HEK293 (cell line): ENCODE measurements around the gene MGAT4B.

Experiments used
- CTCF ChIA-PET: fragments of 350-600 bp; formaldehyde crosslinking; extraction: SDS; loops from one replicate; lab custom pipeline; 2021; ENCODE audit warnings: antibody characterized with exemption; lab: Yijun Ruan, JAX
- POLR2A ChIA-PET: fragments of 300-600 bp; formaldehyde crosslinking; extraction: SDS; loops from one replicate; lab custom pipeline; 2020; ENCODE audit warnings: antibody characterized with exemption, inconsistent platforms; lab: Yijun Ruan, JAX
- H3K27ac ChIP-seq: fragments of 200-500 bp; sonication (Bioruptor generic); 2 replicates; pipeline ENCODE4 v1.5.1; 2014; ENCODE audit warnings: low read depth, low read length, control low read depth, inconsistent platforms; ENCODE audit errors: extremely low read depth
- H3K36me3 ChIP-seq, 2 experiments: fragments of 200-500 bp in 1 of 2; sonication (Bioruptor generic) in 1 of 2; 1 replicate in 1 of 2; 2 replicates in 1 of 2; pipeline ENCODE4 v1.5.1; 2014 to 2017; ENCODE audit warnings: inconsistent platforms in 2 of 2, low read length in 2 of 2; ENCODE audit not compliant: control insufficient read depth in 2 of 2, insufficient read depth in 1 of 2
- H3K4me1 ChIP-seq: fragments of 200-500 bp; sonication (Bioruptor generic); 2 replicates; pipeline ENCODE4 v1.5.1; 2014; ENCODE audit warnings: mild to moderate bottlenecking, low read length, inconsistent platforms; ENCODE audit not compliant: control insufficient read depth, insufficient read depth
- H3K4me3 ChIP-seq: 2 replicates; pipeline ENCODE4 v1.5.1; 2011; ENCODE audit warnings: low read depth, mild to moderate bottlenecking, control low read depth, low read length, moderate library complexity
- H3K9me3 ChIP-seq: fragments of 200-500 bp; sonication (Bioruptor generic); 2 replicates; pipeline ENCODE4 v1.5.1; 2014; ENCODE audit warnings: low read depth, low read length, inconsistent platforms; ENCODE audit not compliant: control insufficient read depth, insufficient read depth
- GLI4 ChIP-seq: fragments of 450-650 bp; formaldehyde crosslinking; IDR thresholded peaks from 2 replicates; pipeline ENCODE4 v1.5.1; 2016; ENCODE audit warnings: missing biosample characterization, missing genetic modification characterization
- KLF10 ChIP-seq: fragments of 450-650 bp; IDR thresholded peaks from 2 replicates; pipeline ENCODE4 v1.5.1; 2018; ENCODE audit warnings: missing biosample characterization, mild to moderate bottlenecking, missing genetic modification characterization
- MZF1 ChIP-seq: fragments of 450-650 bp; formaldehyde crosslinking; IDR thresholded peaks from 2 replicates; pipeline ENCODE4 v1.5.1; 2017; ENCODE audit warnings: missing biosample characterization, missing genetic modification characterization, borderline replicate concordance
- REPIN1 ChIP-seq: fragments of 450-650 bp; formaldehyde crosslinking; IDR thresholded peaks from 2 replicates; pipeline ENCODE4 v1.5.1; 2017; ENCODE audit warnings: missing biosample characterization, missing genetic modification characterization, low read depth
- WT1 ChIP-seq: fragments of 450-650 bp; formaldehyde crosslinking; IDR thresholded peaks from 2 replicates; pipeline ENCODE4 v1.5.1; 2016; ENCODE audit warnings: missing biosample characterization, missing genetic modification characterization
- ZBTB21 ChIP-seq: fragments of 450-650 bp; formaldehyde crosslinking; IDR thresholded peaks from 2 replicates; pipeline ENCODE4 v1.5.1; 2017; ENCODE audit warnings: missing biosample characterization, missing genetic modification characterization
- ZBTB48 ChIP-seq: fragments of 450-650 bp; formaldehyde crosslinking; IDR thresholded peaks from 2 replicates; pipeline ENCODE4 v1.5.1; 2016; ENCODE audit warnings: missing biosample characterization, missing genetic modification characterization
- ZNF184 ChIP-seq: fragments of 450-650 bp; IDR thresholded peaks from 2 replicates; pipeline ENCODE4 v1.5.1; 2018; ENCODE audit warnings: missing biosample characterization, mild to moderate bottlenecking, missing genetic modification characterization
- ZNF223 ChIP-seq: fragments of 450-650 bp; formaldehyde crosslinking; IDR thresholded peaks from 2 replicates; pipeline ENCODE4 v1.5.1; 2016; ENCODE audit warnings: missing biosample characterization, missing genetic modification characterization
- ZNF274 ChIP-seq, 2 experiments: fragments of 200-500 bp in 1 of 2; fragments of 450-650 bp in 1 of 2; sonication (Bioruptor generic) in 1 of 2; formaldehyde crosslinking in 1 of 2; IDR thresholded peaks; 2 replicates each; pipeline versions ENCODE4 v1.5.1 to v1.6.1; 2014 to 2016; ENCODE audit warnings: borderline replicate concordance in 1 of 2, inconsistent platforms in 1 of 2, low read length in 1 of 2, missing biosample characterization in 1 of 2, missing genetic modification characterization in 1 of 2
- ZNF311 ChIP-seq: fragments of 450-650 bp; formaldehyde crosslinking; IDR thresholded peaks from 2 replicates; pipeline ENCODE4 v1.5.1; 2017; ENCODE audit warnings: missing biosample characterization, missing genetic modification characterization, borderline replicate concordance
- ZNF335 ChIP-seq: fragments of 450-650 bp; formaldehyde crosslinking; conservative IDR thresholded peaks from 2 replicates; pipeline ENCODE4 v1.5.1; 2016; ENCODE audit warnings: missing biosample characterization, missing genetic modification characterization
- ZNF473 ChIP-seq: fragments of 450-650 bp; formaldehyde crosslinking; IDR thresholded peaks from 2 replicates; pipeline ENCODE4 v1.5.1; 2017; ENCODE audit warnings: missing biosample characterization, missing genetic modification characterization
- ZNF529 ChIP-seq: fragments of 450-650 bp; formaldehyde crosslinking; IDR thresholded peaks from 2 replicates; pipeline ENCODE4 v1.5.1; 2017; ENCODE audit warnings: missing genetic modification characterization, missing biosample characterization; ENCODE audit not compliant: insufficient replicate concordance
- ZNF596 ChIP-seq: fragments of 450-650 bp; IDR thresholded peaks from 2 replicates; pipeline ENCODE4 v1.5.0; 2018; ENCODE audit warnings: missing biosample characterization, mild to moderate bottlenecking, missing genetic modification characterization, moderate library complexity
- ZNF600 ChIP-seq: fragments of 450-650 bp; formaldehyde crosslinking; IDR thresholded peaks from 2 replicates; pipeline ENCODE4 v1.5.1; 2016; ENCODE audit warnings: missing biosample characterization, missing genetic modification characterization
- ZNF629 ChIP-seq: fragments of 450-650 bp; formaldehyde crosslinking; IDR thresholded peaks from 2 replicates; pipeline ENCODE4 v1.5.1; 2017; ENCODE audit warnings: missing biosample characterization, missing genetic modification characterization
- ZNF670 ChIP-seq: fragments of 450-650 bp; formaldehyde crosslinking; IDR thresholded peaks from 2 replicates; pipeline ENCODE4 v1.5.1; 2016; ENCODE audit warnings: missing biosample characterization, missing genetic modification characterization, low read depth
- ZNF677 ChIP-seq: fragments of 450-650 bp; IDR thresholded peaks from 2 replicates; pipeline ENCODE4 v1.5.0; 2018; ENCODE audit warnings: missing biosample characterization, mild to moderate bottlenecking, missing genetic modification characterization, moderate library complexity
- ZNF768 ChIP-seq: fragments of 450-650 bp; formaldehyde crosslinking; IDR thresholded peaks from 2 replicates; pipeline ENCODE4 v1.5.1; 2018; ENCODE audit warnings: missing biosample characterization, mild to moderate bottlenecking, missing genetic modification characterization
- TF ChIP-seq, protein P1 (sequence below): fragments of 450-650 bp; formaldehyde crosslinking; IDR thresholded peaks from 2 replicates; pipeline ENCODE4 v1.5.1; 2016; ENCODE audit warnings: missing biosample characterization, missing genetic modification characterization
- TF ChIP-seq, protein P2 (sequence below): fragments of 450-650 bp; IDR thresholded peaks from 2 replicates; pipeline ENCODE4 v1.5.1; 2018; ENCODE audit warnings: missing biosample characterization, mild to moderate bottlenecking, missing genetic modification characterization
- TF ChIP-seq, protein P3 (sequence below): fragments of 450-650 bp; formaldehyde crosslinking; IDR thresholded peaks from 2 replicates; pipeline ENCODE4 v1.5.1; 2016; ENCODE audit warnings: missing biosample characterization, missing genetic modification characterization, low read depth
- TF ChIP-seq, protein P4 (sequence below): fragments of 450-650 bp; formaldehyde crosslinking; IDR thresholded peaks from 2 replicates; pipeline ENCODE4 v1.5.1; 2016; ENCODE audit warnings: missing biosample characterization, missing genetic modification characterization

MGAT4B gene

DNA sequence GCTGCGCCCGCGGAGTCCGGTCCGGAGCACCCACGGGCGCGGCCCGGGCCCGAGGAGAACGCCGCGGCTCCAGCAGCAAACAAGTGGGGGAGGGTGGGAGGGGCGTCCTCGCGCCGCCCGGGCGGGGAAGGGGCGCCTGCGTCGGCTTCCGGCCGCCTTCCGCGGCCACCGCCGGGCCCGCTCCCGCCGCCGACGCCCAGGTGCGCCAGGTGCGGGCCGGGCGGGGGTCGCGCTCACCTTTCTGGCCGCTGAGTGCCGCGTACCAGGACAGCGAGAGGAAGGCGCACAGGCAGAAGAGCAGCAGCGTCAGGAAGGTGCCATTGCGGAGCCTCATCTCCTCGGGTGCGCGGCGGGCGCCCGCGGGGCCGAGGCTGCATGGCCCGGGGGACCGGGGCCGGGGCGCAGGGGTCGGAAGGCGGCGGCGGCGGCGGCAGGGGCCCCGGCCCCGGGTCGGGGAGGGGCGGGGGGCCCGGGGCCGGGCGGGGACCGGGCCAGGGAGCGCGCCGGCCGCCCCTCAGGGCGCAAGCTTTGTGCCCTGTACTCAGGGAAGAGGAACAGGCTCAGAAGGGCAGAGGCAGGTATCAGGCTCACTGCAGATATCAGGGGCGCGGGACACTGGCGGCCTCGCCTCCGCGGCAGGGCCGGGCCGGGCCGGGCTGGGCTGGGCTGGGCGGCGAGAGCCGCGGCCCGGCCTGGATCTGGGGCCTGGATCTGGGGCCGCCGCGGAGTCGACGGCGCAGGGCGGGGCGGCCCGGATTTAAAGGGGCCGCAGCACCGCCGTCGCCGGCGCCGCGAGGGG, at the start of gene MGAT4B:
MGAT4B (minus strand) TSS at position 617 of the 799 bp plus-strand sequence; CDS start at position 334, 283 bp downstream.
- H3K27ac ChIP-seq: peak within 1 kb of the TSS; percentile 89
- peaks cover 0 to 18% of the 10 kb centered on the region in 2 experiments; a peak in 2 of 3 replicates for H3K36me3 ChIP-seq
- H3K9me3 ChIP-seq: no peaks in the 10 kb centered on the region
- ChIA-PET POLR2A (interaction anchor here (0.5 to 2.1 kb wide), 6 partner anchors 9 to 183 kb away, joined by 3 to 9 read pairs (median 3); partner anchors contain the start of genes HNRNPH1 and SQSTM1), CTCF (interaction anchor here (0.8 kb wide), 1 partner anchor 13 kb away, joined by 3 read pairs; no protein-coding TSS in a partner anchor)
- peak within 1 kb of the TSS; percentile 76 for H3K4me3 ChIP-seq
- peaks cover 22% of the 10 kb centered on the region for H3K4me1 ChIP-seq
- TF ChIP-seq ZNF677 (tag by site-specific recombination): peak; percentile 57; the same call in 1 of the 2 replicates
- TF ChIP-seq, protein P1, sequence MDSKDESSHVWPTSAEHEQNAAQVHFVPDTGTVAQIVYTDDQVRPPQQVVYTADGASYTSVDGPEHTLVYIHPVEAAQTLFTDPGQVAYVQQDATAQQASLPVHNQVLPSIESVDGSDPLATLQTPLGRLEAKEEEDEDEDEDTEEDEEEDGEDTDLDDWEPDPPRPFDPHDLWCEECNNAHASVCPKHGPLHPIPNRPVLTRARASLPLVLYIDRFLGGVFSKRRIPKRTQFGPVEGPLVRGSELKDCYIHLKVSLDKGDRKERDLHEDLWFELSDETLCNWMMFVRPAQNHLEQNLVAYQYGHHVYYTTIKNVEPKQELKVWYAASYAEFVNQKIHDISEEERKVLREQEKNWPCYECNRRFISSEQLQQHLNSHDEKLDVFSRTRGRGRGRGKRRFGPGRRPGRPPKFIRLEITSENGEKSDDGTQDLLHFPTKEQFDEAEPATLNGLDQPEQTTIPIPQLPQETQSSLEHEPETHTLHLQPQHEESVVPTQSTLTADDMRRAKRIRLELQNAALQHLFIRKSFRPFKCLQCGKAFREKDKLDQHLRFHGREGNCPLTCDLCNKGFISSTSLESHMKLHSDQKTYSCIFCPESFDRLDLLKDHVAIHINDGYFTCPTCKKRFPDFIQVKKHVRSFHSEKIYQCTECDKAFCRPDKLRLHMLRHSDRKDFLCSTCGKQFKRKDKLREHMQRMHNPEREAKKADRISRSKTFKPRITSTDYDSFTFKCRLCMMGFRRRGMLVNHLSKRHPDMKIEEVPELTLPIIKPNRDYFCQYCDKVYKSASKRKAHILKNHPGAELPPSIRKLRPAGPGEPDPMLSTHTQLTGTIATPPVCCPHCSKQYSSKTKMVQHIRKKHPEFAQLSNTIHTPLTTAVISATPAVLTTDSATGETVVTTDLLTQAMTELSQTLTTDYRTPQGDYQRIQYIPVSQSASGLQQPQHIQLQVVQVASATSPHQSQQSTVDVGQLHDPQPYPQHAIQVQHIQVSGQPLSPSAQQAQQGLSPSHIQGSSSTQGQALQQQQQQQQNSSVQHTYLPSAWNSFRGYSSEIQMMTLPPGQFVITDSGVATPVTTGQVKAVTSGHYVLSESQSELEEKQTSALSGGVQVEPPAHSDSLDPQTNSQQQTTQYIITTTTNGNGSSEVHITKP (tag by site-specific recombination): no peak
- no peak for TF ChIP-seq ZNF223
- no peak for TF ChIP-seq ZNF184 (tag by site-specific recombination)
- TF ChIP-seq, protein P2, sequence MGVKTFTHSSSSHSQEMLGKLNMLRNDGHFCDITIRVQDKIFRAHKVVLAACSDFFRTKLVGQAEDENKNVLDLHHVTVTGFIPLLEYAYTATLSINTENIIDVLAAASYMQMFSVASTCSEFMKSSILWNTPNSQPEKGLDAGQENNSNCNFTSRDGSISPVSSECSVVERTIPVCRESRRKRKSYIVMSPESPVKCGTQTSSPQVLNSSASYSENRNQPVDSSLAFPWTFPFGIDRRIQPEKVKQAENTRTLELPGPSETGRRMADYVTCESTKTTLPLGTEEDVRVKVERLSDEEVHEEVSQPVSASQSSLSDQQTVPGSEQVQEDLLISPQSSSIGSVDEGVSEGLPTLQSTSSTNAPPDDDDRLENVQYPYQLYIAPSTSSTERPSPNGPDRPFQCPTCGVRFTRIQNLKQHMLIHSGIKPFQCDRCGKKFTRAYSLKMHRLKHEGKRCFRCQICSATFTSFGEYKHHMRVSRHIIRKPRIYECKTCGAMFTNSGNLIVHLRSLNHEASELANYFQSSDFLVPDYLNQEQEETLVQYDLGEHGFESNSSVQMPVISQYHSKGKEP: peak; percentile 42
- no peak for TF ChIP-seq ZNF529 (tag by site-specific recombination)
- no peak for TF ChIP-seq ZNF670
- no peak for TF ChIP-seq GLI4
- TF ChIP-seq ZBTB21: no peak
- TF ChIP-seq ZNF629 (tag by site-specific recombination): no peak
- TF ChIP-seq, protein P3, sequence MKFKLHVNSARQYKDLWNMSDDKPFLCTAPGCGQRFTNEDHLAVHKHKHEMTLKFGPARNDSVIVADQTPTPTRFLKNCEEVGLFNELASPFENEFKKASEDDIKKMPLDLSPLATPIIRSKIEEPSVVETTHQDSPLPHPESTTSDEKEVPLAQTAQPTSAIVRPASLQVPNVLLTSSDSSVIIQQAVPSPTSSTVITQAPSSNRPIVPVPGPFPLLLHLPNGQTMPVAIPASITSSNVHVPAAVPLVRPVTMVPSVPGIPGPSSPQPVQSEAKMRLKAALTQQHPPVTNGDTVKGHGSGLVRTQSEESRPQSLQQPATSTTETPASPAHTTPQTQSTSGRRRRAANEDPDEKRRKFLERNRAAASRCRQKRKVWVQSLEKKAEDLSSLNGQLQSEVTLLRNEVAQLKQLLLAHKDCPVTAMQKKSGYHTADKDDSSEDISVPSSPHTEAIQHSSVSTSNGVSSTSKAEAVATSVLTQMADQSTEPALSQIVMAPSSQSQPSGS (tag by site-specific recombination): no peak
- TF ChIP-seq REPIN1 (tag by site-specific recombination): no peak
- TF ChIP-seq, all 188 proteins: peak for 2

DNA sequence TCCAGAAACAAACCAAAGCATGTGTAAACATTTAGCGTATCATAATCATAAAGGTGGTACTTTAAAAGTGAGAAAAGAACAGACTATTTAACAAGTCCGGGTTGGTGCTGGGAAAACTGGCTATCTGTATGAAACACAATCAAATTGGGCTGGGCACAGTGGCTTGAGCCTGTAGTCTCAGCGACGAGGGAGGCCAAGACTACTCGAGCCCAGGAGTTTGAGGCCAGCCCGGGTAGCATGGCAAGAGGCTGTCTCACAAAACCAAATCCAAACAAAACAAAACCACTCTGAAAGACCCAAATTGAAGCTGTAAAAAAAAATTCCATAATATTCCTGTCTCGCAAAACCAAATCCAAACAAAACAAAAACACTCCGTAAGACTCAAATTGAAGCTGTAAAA, 47.7 kb upstream of the MGAT4B start:
- no peaks in the 10 kb centered on the region for H3K9me3 ChIP-seq
- POLR2A ChIA-PET: no interaction called here
- H3K36me3 ChIP-seq: peaks cover 11 to 38% of the 10 kb centered on the region in 2 experiments
- CTCF ChIA-PET: interaction anchor here (1.2 kb wide), 1 partner anchor 241 kb away, joined by 3 read pairs; no protein-coding TSS in a partner anchor
- TF ChIP-seq ZNF311 (tag by site-specific recombination): no peak
- TF ChIP-seq, protein P4, sequence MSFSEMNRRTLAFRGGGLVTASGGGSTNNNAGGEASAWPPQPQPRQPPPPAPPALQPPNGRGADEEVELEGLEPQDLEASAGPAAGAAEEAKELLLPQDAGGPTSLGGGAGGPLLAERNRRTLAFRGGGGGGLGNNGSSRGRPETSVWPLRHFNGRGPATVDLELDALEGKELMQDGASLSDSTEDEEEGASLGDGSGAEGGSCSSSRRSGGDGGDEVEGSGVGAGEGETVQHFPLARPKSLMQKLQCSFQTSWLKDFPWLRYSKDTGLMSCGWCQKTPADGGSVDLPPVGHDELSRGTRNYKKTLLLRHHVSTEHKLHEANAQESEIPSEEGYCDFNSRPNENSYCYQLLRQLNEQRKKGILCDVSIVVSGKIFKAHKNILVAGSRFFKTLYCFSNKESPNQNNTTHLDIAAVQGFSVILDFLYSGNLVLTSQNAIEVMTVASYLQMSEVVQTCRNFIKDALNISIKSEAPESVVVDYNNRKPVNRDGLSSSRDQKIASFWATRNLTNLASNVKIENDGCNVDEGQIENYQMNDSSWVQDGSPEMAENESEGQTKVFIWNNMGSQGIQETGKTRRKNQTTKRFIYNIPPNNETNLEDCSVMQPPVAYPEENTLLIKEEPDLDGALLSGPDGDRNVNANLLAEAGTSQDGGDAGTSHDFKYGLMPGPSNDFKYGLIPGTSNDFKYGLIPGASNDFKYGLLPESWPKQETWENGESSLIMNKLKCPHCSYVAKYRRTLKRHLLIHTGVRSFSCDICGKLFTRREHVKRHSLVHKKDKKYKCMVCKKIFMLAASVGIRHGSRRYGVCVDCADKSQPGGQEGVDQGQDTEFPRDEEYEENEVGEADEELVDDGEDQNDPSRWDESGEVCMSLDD (tag by site-specific recombination): no peak
- TF ChIP-seq ZNF473 (tag by site-specific recombination): no peak
- TF ChIP-seq ZNF670: no peak
- no peak for TF ChIP-seq WT1 (tag by site-specific recombination)
- TF ChIP-seq ZNF768 (tag by site-specific recombination): no peak
- 0 out of 2 replicates have a peak, but pooled peaks have one; percentile 37 for TF ChIP-seq ZNF335 (tag by site-specific recombination)
- TF ChIP-seq ZNF596 (tag by site-specific recombination): no peak
- no peak for TF ChIP-seq MZF1 (tag by site-specific recombination)
- TF ChIP-seq ZNF274 (IDR thresholded peaks at IDR 0.05; ENCODE audit: low read length): no peak
- TF ChIP-seq ZNF274 (tag by site-specific recombination; IDR thresholded peaks at IDR 0.05; ENCODE audit: borderline replicate concordance): no peak
- TF ChIP-seq ZNF600 (tag by site-specific recombination): peak; percentile 87
- no peak for TF ChIP-seq REPIN1 (tag by site-specific recombination)
- no peak for TF ChIP-seq ZBTB48 (tag by site-specific recombination)
- no peak for TF ChIP-seq KLF10 (tag by site-specific recombination)
- no peak overlapping the region for H3K27ac ChIP-seq
- no peaks in the 10 kb centered on the region for H3K4me1 ChIP-seq
- H3K4me3 ChIP-seq: no peak overlapping the region
